ENCODE measurements around the gene SCNN1A.

DNA sequence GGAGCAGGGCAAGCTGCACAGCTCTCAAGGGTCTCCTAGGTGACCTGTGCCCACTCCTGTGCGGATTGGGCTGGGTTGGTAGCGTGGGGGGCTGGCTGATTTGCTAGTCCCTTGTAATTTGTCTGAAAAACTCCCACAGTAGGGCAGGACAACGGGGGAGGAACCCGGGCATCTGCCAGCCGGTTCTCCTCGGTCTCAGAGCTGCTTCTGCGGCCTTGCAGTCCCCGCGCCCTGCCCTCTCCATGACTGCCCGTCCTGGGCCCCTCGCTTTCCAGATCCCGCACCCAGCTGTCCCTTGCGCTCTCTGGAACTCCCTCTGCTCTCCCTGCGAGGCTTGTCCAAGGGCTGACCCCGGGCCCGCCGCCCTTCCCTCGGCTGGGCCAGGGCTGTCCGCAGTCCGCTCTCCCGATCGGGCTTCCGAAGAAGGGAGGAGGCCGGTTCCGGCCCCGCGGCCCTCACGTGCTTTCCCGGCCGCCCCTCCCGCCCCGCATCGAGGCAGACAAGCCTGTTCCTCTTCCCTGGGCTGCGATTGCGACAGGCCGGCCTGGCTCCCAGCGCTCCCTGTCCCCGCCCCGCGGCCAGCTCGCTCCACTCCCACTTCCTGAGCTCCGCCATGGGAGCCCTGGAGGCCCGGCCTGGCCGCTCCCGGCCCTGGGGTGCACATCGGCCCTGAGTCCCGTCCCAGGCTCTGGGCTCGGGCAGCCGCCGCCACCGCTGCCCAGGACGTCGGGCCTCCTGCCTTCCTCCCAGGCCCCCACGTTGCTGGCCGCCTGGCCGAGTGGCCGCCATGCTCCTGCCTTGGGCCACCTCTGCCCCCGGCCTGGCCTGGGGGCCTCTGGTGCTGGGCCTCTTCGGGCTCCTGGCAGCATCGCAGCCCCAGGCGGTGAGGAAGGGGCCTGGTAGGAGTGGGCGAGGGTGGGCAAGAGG, 8.5 kb upstream of the SCNN1A start, which contains the start of gene LTBR:
- TF ChIP-seq, protein P1, sequence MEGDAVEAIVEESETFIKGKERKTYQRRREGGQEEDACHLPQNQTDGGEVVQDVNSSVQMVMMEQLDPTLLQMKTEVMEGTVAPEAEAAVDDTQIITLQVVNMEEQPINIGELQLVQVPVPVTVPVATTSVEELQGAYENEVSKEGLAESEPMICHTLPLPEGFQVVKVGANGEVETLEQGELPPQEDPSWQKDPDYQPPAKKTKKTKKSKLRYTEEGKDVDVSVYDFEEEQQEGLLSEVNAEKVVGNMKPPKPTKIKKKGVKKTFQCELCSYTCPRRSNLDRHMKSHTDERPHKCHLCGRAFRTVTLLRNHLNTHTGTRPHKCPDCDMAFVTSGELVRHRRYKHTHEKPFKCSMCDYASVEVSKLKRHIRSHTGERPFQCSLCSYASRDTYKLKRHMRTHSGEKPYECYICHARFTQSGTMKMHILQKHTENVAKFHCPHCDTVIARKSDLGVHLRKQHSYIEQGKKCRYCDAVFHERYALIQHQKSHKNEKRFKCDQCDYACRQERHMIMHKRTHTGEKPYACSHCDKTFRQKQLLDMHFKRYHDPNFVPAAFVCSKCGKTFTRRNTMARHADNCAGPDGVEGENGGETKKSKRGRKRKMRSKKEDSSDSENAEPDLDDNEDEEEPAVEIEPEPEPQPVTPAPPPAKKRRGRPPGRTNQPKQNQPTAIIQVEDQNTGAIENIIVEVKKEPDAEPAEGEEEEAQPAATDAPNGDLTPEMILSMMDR (IDR thresholded peaks at IDR 0.05), result peak in 3 of 6 experiments; percentile 21 to 40 (median 33)
- TF ChIP-seq EP300 (IDR thresholded peaks at IDR 0.05), result peak in 2 of 4 donors; percentile 94 to 96
- peak in 3 of 4 donors; percentile 63 to 90 (median 63) for TF ChIP-seq POLR2A (IDR thresholded peaks at IDR 0.05)

Measured in upper lobe of left lung (tissue), 4 donors.